ENCODE measurements around the gene ZNF524.

DNA sequence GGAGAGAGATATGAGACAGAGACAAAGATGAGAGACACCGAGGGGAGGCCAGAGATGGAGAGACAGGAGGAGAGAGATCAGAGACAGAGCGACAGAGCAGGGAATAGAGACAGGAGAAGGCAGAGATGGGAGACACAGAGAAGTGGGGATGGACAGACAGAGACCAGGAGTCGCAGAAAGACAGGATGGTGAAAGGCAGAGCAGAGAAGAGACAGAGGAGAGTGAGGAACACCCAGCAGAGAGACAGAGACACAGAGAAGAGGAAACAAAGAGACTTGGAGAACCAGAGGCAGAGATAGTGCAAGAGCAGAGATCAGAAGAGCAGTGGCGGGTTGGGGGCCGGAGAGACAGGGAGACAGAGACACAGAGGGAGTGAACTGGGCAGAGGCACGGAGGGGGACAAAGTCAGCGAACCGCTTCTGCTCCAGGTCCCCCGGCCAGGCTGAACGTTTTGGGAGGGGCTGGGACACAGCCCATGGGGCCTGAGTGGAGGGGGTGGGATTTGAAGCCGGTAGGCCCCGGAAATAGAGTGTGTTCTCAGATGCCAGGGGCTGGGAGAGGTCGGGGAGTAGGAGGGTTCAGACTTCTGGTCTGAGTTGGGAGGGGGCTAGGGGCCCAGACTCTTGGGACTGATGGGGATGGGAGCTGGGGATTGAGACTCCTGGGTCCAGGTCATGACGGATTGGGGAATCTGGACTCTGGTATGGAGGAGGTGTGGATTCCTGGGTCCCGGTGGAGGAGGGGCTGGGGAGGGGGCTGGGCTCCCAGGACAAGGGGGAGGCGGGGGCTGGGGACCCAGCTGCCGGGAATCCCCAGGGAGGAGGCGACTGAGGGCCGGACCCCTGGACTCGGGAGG is 20.1 kb upstream of the ZNF524 start:
- TF ChIP-seq, protein P1, sequence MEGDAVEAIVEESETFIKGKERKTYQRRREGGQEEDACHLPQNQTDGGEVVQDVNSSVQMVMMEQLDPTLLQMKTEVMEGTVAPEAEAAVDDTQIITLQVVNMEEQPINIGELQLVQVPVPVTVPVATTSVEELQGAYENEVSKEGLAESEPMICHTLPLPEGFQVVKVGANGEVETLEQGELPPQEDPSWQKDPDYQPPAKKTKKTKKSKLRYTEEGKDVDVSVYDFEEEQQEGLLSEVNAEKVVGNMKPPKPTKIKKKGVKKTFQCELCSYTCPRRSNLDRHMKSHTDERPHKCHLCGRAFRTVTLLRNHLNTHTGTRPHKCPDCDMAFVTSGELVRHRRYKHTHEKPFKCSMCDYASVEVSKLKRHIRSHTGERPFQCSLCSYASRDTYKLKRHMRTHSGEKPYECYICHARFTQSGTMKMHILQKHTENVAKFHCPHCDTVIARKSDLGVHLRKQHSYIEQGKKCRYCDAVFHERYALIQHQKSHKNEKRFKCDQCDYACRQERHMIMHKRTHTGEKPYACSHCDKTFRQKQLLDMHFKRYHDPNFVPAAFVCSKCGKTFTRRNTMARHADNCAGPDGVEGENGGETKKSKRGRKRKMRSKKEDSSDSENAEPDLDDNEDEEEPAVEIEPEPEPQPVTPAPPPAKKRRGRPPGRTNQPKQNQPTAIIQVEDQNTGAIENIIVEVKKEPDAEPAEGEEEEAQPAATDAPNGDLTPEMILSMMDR (IDR thresholded peaks at IDR 0.05; ENCODE audit: low read length), result no peak
- TF ChIP-seq EZH2 (optimal IDR thresholded peaks at IDR 0.05; ENCODE audit: low read depth, low read length) (no peak), EZH2phosphoT487 (IDR thresholded peaks at IDR 0.05; ENCODE audit: low read length) (no peak)
